ENCODE data around the gene ASRGL1.

DNA sequence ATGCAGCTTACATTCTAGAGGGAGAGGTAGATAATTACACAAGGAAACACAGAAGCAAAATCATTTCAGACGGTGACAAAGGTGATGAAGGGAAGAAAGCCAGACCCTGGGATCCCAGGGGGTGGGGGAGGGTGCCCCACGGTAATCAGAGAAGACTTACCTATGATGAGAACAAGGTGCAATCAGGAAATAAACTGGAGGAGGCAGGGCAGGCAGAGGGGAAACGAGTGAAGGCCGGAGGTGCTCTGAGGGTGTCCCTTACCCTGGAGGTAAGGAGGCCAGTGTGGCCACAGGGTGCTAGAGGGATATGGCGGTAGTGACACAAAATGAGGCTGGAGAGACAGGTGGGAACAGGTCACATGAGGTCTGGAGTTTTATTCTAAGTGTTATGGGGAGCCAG, 67.7 kb downstream of the ASRGL1 start:
- TF ChIP-seq POLR2AphosphoS5 (IDR thresholded peaks at IDR 0.05; ENCODE audit: low read depth, low read length), result no peak
- TF ChIP-seq SIN3A (IDR thresholded peaks at IDR 0.05; ENCODE audit: borderline replicate concordance, insufficient read depth, low read length), result no peak
- no peak for TF ChIP-seq FOXP2 (optimal IDR thresholded peaks at IDR 0.05; ENCODE audit: borderline replicate concordance, extremely low read depth, extremely low read length, insufficient read depth)
- TF ChIP-seq, protein P1, sequence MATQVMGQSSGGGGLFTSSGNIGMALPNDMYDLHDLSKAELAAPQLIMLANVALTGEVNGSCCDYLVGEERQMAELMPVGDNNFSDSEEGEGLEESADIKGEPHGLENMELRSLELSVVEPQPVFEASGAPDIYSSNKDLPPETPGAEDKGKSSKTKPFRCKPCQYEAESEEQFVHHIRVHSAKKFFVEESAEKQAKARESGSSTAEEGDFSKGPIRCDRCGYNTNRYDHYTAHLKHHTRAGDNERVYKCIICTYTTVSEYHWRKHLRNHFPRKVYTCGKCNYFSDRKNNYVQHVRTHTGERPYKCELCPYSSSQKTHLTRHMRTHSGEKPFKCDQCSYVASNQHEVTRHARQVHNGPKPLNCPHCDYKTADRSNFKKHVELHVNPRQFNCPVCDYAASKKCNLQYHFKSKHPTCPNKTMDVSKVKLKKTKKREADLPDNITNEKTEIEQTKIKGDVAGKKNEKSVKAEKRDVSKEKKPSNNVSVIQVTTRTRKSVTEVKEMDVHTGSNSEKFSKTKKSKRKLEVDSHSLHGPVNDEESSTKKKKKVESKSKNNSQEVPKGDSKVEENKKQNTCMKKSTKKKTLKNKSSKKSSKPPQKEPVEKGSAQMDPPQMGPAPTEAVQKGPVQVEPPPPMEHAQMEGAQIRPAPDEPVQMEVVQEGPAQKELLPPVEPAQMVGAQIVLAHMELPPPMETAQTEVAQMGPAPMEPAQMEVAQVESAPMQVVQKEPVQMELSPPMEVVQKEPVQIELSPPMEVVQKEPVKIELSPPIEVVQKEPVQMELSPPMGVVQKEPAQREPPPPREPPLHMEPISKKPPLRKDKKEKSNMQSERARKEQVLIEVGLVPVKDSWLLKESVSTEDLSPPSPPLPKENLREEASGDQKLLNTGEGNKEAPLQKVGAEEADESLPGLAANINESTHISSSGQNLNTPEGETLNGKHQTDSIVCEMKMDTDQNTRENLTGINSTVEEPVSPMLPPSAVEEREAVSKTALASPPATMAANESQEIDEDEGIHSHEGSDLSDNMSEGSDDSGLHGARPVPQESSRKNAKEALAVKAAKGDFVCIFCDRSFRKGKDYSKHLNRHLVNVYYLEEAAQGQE (IDR thresholded peaks at IDR 0.05; ENCODE audit: insufficient read depth in 1 of 2, low read depth in 2 of 2, low read length in 2 of 2), result no peak
- TF ChIP-seq TAF1 (IDR thresholded peaks at IDR 0.05; ENCODE audit: borderline replicate concordance, insufficient read depth, low read length), result no peak

Measured in PFSK-1 (cell line).